GM19025 (cell line): Measurements from ENCODE around the gene ZNF286A.
"Not testable (repeated sequence)": the region's sequence is repeated elsewhere in the genome, so short reads cannot be mapped to it uniquely, and the experiment has no call there.

Source experiments
- ATAC-seq: cut with Tn5 transposase; IDR thresholded peaks from one replicate; pipeline ENCODE4 v1.9.1; 2021; ENCODE audit warnings: mild to moderate bottlenecking, low read depth, moderate library complexity; ENCODE audit not compliant: unreplicated experiment

Gene ZNF286A

DNA sequence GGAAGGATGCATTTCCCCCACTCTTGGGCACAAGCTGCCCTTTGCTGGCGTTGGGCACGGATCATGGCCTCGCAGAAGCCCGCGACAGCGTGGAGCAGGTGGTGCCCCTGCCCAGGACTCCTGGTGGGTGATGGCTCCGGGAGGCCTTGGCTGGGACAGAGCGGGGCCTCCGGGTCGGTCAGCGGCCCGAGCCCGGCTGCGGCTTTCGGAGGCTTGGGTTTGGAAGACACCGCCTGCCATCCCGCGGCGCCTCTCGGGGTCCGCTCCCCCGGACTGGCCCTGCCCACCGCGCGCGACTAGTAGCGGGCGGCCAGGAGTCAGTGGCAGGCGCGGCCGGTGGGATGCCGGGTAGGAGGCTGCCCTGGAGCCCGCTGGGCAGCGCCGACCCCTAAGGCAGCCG lies 49.9 kb downstream of the ZNF286A start:
- ATAC-seq = not testable (repeated sequence)

DNA sequence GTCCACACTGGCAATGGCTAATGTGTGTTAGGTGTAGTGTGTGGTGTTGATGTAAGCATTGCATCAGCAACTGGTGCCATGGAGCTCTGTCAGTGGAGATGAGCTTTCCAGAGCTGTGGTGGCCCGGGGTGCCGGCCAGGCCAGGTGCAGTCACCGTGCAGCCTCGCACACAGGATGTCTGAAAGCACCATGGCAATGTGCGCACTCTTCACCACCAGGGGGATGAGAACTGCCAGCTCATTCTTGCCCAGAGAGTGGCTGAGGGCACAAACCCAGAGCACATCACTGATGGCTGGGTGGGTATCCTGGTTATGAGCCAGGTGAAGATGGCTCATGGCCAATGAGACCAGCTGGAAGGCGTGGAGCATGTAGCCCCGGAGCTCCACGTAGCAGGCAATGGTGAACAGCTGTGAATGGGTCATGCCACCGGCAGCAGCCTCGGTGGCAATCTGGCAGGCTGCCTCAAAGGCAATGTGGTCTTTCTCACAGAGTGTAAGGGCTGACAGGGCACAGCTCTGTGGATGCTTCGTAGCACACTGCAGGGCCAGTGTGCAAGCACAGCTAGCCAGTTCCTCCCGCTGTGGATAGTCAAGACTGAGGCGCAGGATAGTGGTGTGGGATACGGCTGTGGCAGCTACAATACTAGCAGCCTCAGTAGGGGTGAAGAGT lies 69.4 kb downstream of the ZNF286A start:
- ATAC-seq = not testable (repeated sequence)
